ELF-1 (cell line): Measurements from ENCODE around the gene PRDM15.

Experiments used
- DNase-seq: peaks from one replicate; pipeline ENCODE4 v3.0.0-alpha.2; 2016; ENCODE audit warnings: low read depth, low spot score

Gene PRDM15, protein sequence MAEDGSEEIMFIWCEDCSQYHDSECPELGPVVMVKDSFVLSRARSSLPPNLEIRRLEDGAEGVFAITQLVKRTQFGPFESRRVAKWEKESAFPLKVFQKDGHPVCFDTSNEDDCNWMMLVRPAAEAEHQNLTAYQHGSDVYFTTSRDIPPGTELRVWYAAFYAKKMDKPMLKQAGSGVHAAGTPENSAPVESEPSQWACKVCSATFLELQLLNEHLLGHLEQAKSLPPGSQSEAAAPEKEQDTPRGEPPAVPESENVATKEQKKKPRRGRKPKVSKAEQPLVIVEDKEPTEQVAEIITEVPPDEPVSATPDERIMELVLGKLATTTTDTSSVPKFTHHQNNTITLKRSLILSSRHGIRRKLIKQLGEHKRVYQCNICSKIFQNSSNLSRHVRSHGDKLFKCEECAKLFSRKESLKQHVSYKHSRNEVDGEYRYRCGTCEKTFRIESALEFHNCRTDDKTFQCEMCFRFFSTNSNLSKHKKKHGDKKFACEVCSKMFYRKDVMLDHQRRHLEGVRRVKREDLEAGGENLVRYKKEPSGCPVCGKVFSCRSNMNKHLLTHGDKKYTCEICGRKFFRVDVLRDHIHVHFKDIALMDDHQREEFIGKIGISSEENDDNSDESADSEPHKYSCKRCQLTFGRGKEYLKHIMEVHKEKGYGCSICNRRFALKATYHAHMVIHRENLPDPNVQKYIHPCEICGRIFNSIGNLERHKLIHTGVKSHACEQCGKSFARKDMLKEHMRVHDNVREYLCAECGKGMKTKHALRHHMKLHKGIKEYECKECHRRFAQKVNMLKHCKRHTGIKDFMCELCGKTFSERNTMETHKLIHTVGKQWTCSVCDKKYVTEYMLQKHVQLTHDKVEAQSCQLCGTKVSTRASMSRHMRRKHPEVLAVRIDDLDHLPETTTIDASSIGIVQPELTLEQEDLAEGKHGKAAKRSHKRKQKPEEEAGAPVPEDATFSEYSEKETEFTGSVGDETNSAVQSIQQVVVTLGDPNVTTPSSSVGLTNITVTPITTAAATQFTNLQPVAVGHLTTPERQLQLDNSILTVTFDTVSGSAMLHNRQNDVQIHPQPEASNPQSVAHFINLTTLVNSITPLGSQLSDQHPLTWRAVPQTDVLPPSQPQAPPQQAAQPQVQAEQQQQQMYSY

DNA sequence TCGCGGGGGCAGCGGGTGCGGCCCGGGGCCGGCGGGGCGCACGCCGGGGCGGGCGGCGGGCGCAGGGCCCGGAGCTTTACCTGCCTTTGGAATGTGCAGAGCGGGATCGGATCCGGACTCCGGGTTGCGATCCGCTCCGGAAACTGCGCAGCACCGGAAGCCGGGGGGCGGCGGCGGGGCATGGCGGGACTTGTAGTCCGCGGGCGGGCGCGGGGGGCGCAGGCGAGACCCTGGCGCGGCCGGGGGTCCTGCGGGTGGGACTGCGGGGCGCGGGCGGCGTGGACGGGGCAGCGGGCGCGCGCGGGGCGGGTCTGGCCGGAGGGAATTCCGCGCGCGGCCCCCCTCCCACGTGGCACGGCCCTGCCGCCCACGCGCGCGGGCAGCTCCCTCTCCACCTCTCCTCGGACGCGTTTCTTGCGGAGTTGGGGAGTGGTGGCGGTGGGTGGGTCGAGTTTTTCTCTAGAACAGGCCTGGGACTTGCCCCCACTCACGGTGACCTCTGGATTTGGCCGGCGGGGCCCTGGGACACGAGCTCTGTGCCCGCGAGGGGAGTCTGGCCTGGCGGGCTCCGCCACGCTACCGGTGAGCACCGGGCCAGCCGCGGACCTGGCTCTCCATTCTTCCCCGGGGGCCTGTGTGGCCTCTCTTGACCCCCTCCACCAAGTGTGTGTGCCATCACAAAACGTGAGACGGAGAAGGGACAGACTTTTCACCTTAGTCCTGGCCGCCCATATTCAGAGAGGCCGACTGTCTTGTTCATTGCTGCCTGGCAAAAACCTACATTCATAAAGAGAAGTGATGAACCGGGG is at the start of gene PRDM15:
PRDM15 (minus strand) TSS at position 155 of the 809 bp plus-strand sequence. CDS start 18,981 bp downstream, outside the sequence.
- peak; percentile 58 for DNase-seq

DNA sequence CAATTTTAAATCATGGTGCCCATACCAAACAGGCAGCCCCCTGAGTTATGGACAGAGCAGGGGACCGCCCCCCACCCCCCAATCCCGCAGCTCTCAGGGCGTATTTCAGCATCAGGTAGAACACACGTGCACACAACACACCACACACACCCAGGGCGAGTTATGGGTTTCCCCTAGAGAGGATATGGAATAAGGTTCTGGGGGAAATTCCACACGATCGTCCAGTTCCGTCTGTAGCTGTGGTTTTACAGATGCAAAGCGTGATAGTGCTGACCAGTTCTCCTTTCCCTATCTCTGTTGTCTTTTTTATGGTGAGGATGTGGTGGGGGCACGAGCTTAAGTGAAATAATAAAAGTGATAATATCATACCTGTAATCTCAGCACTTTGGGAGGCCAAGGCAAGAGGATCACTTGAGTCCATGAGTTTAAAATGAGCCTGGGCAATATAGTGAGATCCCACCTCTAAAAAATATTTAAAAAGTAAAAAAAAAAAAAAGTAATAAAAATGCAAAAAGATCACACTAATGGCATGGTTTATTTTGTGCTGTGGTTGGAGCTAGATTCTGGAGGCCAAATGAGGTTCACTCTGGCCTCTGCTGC is 49.6 kb upstream of the PRDM15 start:
- DNase-seq = no peak

DNA sequence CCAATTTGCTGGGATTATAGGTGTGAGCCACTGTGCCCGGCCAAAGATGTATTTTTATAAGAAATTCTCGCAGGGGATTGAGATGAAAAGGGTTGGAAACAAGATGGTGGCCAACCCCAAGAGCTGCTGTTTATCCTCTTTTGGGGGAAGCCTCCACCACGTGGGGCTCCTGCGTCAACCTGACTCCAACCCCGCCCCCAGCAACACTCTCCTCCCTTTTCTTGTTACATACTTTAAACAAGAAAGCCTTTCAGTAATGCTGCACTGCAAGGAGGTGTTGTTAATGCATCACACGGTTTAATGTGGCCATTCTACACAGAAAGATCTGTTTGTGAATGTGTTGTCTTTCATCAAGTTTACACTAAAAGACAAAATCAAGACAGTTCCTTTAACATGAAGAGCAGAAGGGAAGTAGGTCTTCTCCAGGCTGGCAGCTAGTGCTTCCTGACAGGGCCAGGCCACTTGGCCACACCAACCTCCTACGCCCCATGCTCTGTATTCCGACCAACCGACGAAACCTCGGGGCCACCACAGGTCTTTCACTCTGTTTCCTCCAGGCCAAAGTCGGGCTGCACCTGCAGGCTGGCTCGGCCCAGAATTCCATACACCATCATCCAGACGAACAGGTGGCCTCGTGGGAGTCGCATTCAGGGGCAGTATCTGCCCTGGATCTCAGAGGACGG is 48.7 kb upstream of the PRDM15 start:
- no peak for DNase-seq

- DNase-seq = no peak
Observed at GRCh38 chr21:41926807-41927171, 47.6 kb upstream of the PRDM15 start.

GRCh38 chr21:41926117-41926806 is 47.1 kb upstream of the PRDM15 start:
- DNase-seq = peak; percentile 56

DNA sequence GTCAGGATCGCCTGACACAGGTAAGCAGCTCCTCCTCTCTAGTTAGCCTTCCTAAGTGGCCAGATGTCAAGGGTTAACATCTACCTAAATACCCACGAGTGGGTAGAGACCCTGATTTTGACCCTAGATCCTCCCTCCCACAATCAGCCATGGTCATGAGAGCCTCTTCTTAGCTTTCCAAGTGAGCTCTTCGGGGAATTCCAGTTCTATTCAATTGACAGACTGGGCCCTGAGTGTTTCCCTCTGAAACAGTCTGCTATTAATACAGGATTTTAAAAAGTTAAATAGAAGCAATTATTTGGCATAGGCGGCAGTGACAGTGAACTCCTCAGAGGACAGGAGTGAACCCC is 46.6 kb upstream of the PRDM15 start:
- DNase-seq = no peak

DNA sequence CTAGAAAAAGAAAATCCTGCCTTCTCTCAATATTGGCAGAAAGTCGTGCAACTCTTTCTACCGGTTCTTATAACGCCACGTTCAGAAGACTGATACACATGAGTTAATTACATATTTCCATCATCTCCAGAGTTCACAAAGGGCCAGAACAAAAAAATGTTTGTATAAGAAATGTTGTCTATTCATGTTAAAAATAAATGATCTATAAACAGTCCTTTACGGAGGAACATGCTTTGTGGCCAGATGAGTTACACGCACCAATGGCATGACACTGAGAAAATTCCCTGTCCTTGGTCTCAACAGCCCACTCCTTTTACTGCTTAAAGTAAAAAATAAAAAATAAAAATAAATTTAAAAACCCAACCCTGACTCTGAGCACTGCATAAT is 45.2 kb upstream of the PRDM15 start:
- no peak for DNase-seq

GRCh38 chr21:41923631-41924367 is 44.7 kb upstream of the PRDM15 start:
- DNase-seq = no peak

DNA sequence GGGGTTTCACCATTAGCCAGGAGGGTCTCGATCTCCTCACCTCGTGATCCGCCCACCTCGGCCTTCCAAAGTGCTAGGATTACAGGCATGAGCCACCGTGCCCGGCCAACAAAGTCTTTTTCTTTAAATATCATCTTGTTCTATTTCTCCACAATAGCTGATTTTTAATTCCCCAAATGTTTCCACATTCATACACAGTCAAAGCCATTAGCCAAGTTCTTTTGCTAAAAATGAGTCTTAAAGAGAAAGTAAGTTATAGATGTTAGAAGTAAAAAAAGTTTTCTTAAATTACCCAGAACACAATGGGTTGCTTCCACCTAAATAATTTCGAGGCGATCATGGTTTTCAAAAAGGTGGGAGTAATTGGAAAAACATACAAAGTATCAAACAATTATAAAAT is 44.0 kb upstream of the PRDM15 start:
- DNase-seq = no peak

- DNase-seq = no peak
Observed at GRCh38 chr21:41921021-41921420, 41.9 kb upstream of the PRDM15 start.

DNA sequence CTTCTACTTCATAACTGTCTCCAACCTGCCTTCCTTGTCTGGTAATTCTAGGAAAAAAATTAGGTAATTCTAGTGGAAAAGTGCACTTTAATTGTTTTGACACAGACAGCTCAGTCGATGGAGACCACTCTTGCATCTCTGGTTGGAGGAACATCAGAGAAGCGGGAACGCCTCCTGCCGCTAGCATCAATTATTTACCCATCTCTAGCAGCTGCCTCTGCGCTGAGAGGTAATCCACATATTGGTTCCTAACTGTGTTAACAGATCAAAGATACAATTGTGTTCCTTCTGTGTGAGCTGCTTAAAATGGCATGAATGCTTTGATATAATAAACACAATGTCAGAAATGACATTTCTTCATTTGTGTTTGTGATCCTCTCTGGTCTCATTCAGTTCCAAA is 41.3 kb upstream of the PRDM15 start:
- DNase-seq = no peak

DNA sequence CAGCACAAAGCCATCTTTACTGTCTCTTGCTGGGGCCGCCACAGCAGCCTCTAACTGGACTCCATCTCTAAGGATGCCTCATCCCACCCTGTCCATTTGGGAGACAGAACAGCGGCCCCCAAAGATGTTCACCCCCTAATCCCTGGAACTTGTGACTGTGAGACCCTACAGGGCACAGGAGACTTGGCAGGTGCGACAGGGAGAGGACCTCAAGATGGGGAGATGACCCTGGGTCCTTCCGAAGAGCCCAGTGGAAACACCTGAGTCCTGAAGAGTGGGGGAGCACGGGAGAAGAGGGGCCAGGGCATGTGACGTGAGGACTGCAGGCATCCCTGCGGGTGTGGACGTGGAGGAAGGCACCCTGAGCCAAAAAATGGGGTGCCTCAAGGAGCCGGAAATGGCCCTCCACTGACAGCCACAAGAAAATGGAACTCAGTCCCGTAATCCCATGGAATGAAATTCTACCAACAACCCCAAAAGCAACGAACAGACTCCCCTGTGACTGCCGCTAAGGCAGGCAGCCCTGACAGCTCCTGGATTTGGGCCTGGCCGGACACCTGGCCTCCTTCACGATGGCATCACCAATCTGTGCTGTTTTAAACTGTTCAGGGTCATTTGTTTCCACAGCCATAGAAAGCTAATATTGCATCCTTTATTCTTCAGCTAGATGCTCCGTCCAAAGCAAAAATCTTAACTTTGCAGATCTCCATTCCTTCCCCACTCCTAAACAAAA is 40.7 kb upstream of the PRDM15 start:
- no peak for DNase-seq

- DNase-seq = no peak
Observed at GRCh38 chr21:41918561-41919358, 39.6 kb upstream of the PRDM15 start.

DNA sequence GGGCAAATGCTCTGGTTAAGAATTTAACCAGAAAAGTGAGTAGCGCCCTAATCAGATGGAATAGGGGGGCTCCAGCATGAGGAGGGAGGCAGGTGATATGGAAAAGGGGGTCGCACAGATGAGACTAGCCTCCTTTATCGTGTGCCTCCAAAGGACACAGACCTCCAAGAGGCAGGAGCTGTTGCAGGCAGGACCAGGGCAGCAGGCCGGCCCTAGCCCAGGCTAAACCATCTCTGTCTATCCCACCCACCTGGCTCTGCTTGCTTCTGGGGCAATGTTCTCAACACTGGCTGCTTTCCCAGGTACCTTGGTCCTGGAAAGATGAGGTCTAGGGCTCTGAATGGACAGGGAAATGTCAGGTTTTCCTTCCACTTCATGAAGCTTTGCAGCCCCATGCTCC is 38.4 kb upstream of the PRDM15 start:
- DNase-seq = no peak

DNA sequence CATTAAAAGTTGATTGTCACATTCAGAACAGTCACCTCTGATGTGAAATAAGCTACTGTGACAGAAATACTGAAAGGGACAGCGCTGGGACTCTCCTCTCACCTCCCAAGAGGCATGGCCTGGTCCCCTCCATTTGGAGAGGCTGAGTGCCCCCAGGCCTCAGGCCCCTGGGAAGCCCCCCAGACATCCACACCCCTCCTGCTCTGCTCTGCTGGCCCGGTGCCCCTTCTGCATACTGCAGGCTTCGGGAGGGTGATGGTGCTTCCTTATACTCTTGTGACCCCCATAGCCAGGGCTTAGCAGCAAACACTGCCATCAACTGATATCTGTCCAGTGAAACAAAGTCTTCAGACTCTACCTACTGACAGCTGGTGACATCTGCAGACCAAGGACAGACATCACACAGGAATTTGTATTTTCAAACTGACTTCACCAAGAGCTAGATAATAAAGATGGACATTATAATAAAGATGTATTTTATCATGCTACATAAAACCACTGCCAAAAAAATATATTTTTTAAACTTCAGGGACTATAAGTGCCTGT is 37.8 kb upstream of the PRDM15 start:
- no peak for DNase-seq

- DNase-seq = no peak
Observed at GRCh38 chr21:41914965-41915364, 35.8 kb upstream of the PRDM15 start.

DNA sequence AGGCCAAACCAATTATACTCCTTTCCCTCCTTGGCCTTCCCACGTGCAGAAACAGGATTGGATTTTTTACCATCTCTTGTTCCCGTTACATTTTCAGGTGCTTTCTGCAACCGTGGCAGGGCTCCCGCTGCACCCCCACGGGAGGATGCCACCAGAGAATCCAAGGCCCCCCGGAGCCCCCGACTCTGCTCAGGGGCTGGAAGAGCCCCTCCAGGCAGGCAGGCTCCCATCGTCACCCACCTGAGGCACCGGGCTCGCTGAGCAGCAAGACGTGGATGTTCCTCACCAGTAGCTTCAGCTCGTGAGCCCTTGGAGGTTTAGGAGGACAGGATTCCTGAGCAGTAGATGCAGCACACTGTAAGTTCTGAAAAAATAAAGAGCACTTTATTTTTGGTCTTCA is 35.2 kb upstream of the PRDM15 start:
- no peak for DNase-seq
